HT-29 (cell line): ENCODE measurements around the gene NAA25. TPM values are rescaled to one million over a fixed set of nuclear protein-coding genes. Genes with fewer than 3 reads are reported as not detected.

Source experiments
- DNase-seq: peaks from one replicate; pipeline ENCODE4 v3.0.0-alpha.2; 2015; ENCODE audit warnings: low spot score
- total RNA-seq: library from RNA; depleted of rRNA; stranded (reverse); fragments of >200 nt; shearing (Covaris generic); gene quantifications from 2 replicates; pipeline ENCODE4 v1.2.3, GENCODE V29; 2014; rRNA removed

NAA25 gene
- 11.3 and 13.5 TPM in 2 replicates for total RNA-seq

- peak; percentile 92 for DNase-seq
These were observed at the start of gene NAA25 for GRCh38 chr12:112108202-112109079. TSS of gene NAA25 (minus strand) at chr12:112108783. CDS start at chr12:112108773, 10 bp downstream.

- no peak for DNase-seq
These were observed 45.3 kb upstream of the NAA25 start for GRCh38 chr12:112153893-112154219.

- no peak for DNase-seq
These were observed 44.8 kb upstream of the NAA25 start for GRCh38 chr12:112153181-112153892.

GRCh38 chr12:112151766-112152541, 43.4 kb upstream of the NAA25 start:
- no peak for DNase-seq

- DNase-seq, result no peak
These were observed 41.0 kb upstream of the NAA25 start for GRCh38 chr12:112149596-112149995.

- peak; percentile 36 for DNase-seq
These were observed 39.5 kb upstream of the NAA25 start for GRCh38 chr12:112148031-112148513.

- DNase-seq, result no peak
These were observed 37.5 kb upstream of the NAA25 start for GRCh38 chr12:112146123-112146522.

- DNase-seq, result no peak
These were observed 32.1 kb upstream of the NAA25 start for GRCh38 chr12:112140728-112141127.

- no peak for DNase-seq
These were observed 26.1 kb upstream of the NAA25 start for GRCh38 chr12:112134731-112135130.

GRCh38 chr12:112133418-112133817, 24.8 kb upstream of the NAA25 start:
- DNase-seq, result no peak

GRCh38 chr12:112131686-112132085, 23.1 kb upstream of the NAA25 start:
- no peak for DNase-seq

GRCh38 chr12:112130441-112130998, 21.9 kb upstream of the NAA25 start:
- peak; percentile 32 for DNase-seq

- DNase-seq, result no peak
These were observed 18.3 kb upstream of the NAA25 start for GRCh38 chr12:112126911-112127310.

GRCh38 chr12:112126000-112126438, 17.4 kb upstream of the NAA25 start:
- peak; percentile 13 for DNase-seq

- DNase-seq, result peak; percentile 98
These were observed 16.8 kb upstream of the NAA25 start, which contains the start of gene TRAFD1 for GRCh38 chr12:112125250-112125999. TSS of gene TRAFD1 (plus strand) at chr12:112125560. CDS start at chr12:112130523, 4,963 bp downstream.

- no peak for DNase-seq
These were observed 16.3 kb upstream of the NAA25 start for GRCh38 chr12:112124918-112125249.

GRCh38 chr12:112122823-112123690, 14.5 kb upstream of the NAA25 start:
- no peak for DNase-seq

- no peak for DNase-seq
These were observed 13.4 kb upstream of the NAA25 start for GRCh38 chr12:112121780-112122565.

- no peak for DNase-seq
These were observed 9.1 kb upstream of the NAA25 start for GRCh38 chr12:112117685-112118084.
